NCI-H2081 (cell line): ENCODE measurements around the gene THEM4.
"Not testable (repeated sequence)": the region's sequence is repeated elsewhere in the genome, so short reads cannot be mapped to it uniquely, and the experiment has no call there.

Experiments used
- DNase-seq, 2 experiments: peaks; one replicate each; lab custom pipeline; 2025; lab: John Stamatoyannopoulos, UW

Gene THEM4

GRCh38 chr1:151859891-151860293, 49.4 kb downstream of the THEM4 start:
- DNase-seq, result no peak

- no peak for DNase-seq
These were observed 50.2 kb downstream of the THEM4 start for GRCh38 chr1:151858886-151859665.

GRCh38 chr1:151858030-151858746, 51.1 kb downstream of the THEM4 start:
- no peak for DNase-seq

- DNase-seq, result no peak
These were observed 53.4 kb downstream of the THEM4 start for GRCh38 chr1:151855933-151856332.

- not testable (repeated sequence) for DNase-seq
These were observed 53.8 kb downstream of the THEM4 start for GRCh38 chr1:151855516-151855915.

GRCh38 chr1:151854658-151855057, 54.7 kb downstream of the THEM4 start:
- DNase-seq, result no peak

- no peak for DNase-seq
These were observed 55.8 kb downstream of the THEM4 start, which contains the start of gene THEM5 for GRCh38 chr1:151853411-151853943. Gene THEM5, minus strand, starts transcription at chr1:151853712. Its CDS starts 147 bp downstream, at chr1:151853565.

- DNase-seq, result no peak
These were observed 56.6 kb downstream of the THEM4 start for GRCh38 chr1:151852733-151853132.

- DNase-seq, result no peak
These were observed 57.4 kb downstream of the THEM4 start for GRCh38 chr1:151851886-151852285.

- no peak for DNase-seq
These were observed 59.4 kb downstream of the THEM4 start for GRCh38 chr1:151849871-151850270.

- DNase-seq, result no peak
These were observed 60.2 kb downstream of the THEM4 start for GRCh38 chr1:151849126-151849525.

GRCh38 chr1:151847867-151848596, 61.3 kb downstream of the THEM4 start:
- DNase-seq, result no peak

GRCh38 chr1:151846686-151847237, 62.5 kb downstream of the THEM4 start:
- no peak for DNase-seq

GRCh38 chr1:151846062-151846568, 63.2 kb downstream of the THEM4 start:
- DNase-seq, result no peak

- DNase-seq, result no peak
These were observed 65.9 kb downstream of the THEM4 start for GRCh38 chr1:151843398-151843797.

GRCh38 chr1:151841141-151841540, 68.2 kb downstream of the THEM4 start:
- no peak for DNase-seq

- no peak for DNase-seq
These were observed 68.9 kb downstream of the THEM4 start for GRCh38 chr1:151840421-151840820.

GRCh38 chr1:151839457-151840403, 69.6 kb downstream of the THEM4 start, which contains the start of gene C2CD4D:
Gene C2CD4D, minus strand, starts transcription at chr1:151839820. Its CDS starts 831 bp downstream, at chr1:151838989.
- DNase-seq, result peak; percentile 83 to 85

GRCh38 chr1:151839082-151839412, 70.3 kb downstream of the THEM4 start:
- no peak for DNase-seq

- no peak for DNase-seq
These were observed 70.9 kb downstream of the THEM4 start for GRCh38 chr1:151838222-151839081.
